D721Med (cell line): ENCODE data around the gene RBM8A.

ENCODE experiments used
- DNase-seq: peaks from one replicate; pipeline ENCODE4 v3.0.0; 2011; ENCODE audit warnings: low spot score; ENCODE audit not compliant: insufficient read length
- FAIRE-seq: peaks from 2 replicates; lab custom pipeline; 2011; peaks lifted over from hg19 to GRCh38; lab: Jason Lieb, UNC
- TF ChIP-seq, protein P1 (sequence below): IDR thresholded peaks from 2 replicates; pipeline ENCODE4 v1.5.1; 2012; ENCODE audit warnings: mild to moderate bottlenecking, control low read depth; ENCODE audit not compliant: insufficient read depth; ENCODE audit errors: missing control alignments

RBM8A gene

DNA sequence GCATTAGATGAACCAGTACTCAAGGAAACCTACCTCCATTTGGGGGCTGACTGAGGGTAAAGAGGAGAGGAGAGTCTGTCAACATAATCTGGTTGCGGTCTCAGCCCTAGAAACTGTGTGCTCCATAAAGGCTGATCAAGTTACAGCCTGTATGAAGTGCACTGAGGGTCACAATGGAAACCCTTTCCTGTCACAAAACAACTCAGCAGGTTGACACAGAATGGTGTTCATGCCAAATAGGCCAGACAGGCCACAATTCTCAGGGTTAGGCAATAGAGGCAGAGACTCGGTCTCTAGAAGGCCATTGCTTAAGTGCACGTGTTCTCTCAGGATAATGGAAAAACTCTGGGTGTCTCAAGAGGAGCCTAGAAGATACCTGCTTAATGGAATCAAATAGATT, 37.6 kb downstream of the RBM8A start:
- TF ChIP-seq, protein P1, sequence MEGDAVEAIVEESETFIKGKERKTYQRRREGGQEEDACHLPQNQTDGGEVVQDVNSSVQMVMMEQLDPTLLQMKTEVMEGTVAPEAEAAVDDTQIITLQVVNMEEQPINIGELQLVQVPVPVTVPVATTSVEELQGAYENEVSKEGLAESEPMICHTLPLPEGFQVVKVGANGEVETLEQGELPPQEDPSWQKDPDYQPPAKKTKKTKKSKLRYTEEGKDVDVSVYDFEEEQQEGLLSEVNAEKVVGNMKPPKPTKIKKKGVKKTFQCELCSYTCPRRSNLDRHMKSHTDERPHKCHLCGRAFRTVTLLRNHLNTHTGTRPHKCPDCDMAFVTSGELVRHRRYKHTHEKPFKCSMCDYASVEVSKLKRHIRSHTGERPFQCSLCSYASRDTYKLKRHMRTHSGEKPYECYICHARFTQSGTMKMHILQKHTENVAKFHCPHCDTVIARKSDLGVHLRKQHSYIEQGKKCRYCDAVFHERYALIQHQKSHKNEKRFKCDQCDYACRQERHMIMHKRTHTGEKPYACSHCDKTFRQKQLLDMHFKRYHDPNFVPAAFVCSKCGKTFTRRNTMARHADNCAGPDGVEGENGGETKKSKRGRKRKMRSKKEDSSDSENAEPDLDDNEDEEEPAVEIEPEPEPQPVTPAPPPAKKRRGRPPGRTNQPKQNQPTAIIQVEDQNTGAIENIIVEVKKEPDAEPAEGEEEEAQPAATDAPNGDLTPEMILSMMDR, result no peak
- no peak for DNase-seq
- FAIRE-seq, result no peak

DNA sequence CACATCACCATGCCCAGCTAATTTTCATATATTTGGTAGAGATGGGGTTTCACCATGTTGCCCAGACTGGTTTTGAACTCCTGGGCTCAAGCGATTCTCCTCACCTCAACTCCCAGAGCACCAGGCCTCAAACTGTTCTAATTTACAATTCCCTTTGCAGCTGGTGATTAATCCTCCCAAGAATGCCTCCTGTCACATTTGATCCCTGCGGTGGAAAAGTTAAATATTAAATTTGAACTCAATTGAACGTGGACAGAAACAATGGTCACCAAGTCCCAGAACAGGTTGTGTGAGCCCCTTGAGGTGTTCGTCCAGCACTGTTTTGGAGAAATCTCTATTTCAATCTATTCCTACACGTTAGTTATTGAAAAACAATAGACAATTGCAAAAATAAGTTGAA, 39.7 kb downstream of the RBM8A start:
- DNase-seq (no peak), FAIRE-seq (no peak)
- TF ChIP-seq, protein P1, result no peak

DNA sequence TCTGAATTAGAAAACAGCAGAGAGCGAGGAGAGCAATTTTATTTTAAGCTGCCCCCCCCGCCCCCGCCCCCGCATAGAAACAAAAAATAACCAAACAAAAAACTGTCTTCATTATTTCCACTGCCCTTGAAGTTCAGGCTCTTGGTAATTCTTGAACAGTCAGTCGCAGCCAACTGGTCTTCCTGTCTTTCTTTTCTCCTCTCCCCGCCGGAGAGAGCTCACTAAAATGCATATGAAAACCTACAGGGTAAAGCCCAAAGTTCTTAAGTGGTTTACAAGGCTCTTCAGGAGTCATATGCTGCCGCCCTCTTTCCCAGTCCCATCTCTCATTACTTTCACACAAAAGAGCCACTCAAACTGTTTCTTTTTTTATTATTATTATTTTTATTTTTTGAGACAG, 40.5 kb downstream of the RBM8A start:
- FAIRE-seq (no peak), DNase-seq (no peak)
- TF ChIP-seq, protein P1, result no peak

DNA sequence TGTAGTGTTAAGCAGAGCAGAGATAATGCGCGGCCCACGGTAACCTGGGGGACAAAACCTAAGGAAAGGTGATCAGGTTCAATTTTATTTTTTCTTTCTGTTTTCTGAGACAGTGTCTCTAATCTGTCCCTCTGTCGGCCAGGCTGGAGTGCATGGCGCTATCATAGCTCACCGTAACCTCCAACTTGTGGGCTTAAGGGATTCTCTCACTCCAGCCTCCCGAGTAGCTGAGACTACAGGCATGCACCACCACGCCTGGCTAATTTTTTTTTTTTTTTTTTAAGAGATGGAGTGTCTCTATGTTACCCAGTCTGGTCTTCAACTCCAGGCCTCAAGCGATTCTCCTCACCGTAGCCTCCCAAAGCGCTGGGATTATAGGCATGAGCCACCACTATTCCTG, 40.9 kb downstream of the RBM8A start:
- FAIRE-seq (no peak), DNase-seq (no peak)
- TF ChIP-seq, protein P1, result no peak

DNA sequence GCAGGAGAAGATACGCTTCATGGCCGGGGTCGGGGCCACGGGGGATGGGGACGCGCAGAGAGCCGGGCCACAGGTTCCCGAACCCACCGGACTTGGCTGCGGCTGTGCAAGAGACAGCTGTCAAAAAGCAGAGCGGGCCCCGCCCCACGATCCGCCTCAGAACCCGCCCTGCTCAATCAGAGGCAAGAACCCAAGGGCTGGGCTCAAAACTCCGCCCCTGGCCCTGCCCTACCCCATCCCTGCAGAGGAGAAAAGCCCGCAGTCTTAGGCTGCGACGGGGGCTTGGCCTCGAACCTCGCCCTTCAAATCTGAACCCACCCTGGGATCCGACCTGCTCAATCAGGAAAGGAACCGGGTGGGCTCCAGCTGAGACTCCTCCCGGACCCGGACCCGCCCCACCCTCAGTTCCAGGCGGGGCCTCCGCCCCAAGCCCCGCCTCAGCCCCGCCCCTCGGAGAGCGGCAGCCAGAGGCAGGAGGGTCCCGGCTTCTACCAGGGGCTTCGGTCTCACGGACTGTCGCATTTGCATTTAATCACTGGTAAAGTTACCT, 41.5 kb downstream of the RBM8A start, which contains the start of gene ANKRD35:
ANKRD35 (minus strand) TSS at position 129 of the 550 bp plus-strand sequence; CDS start at position 21, 108 bp downstream.
- DNase-seq (peak; percentile 99), FAIRE-seq (no peak)
- TF ChIP-seq, protein P1, result no peak

DNA sequence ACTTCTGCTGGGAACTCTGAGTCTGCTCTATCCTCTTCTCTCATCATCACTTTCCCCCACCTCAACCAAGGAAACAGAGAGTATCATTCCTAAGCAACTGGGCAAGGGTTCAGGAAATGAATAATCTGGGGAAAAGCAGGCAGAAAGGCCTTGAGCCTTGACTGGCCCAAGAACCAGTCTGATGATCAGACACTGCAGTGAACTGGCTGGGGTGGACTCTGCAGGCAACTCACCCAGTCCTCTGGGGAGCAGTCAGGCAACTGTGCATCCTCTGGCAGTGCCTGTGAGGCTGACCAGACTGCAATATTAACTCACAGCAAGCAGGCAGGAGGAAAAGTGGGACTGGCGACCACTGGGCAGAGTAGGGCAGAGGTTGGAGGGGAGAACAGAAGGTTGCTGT, 42.6 kb downstream of the RBM8A start:
- TF ChIP-seq, protein P1, result no peak
- DNase-seq (no peak), FAIRE-seq (no peak)

DNA sequence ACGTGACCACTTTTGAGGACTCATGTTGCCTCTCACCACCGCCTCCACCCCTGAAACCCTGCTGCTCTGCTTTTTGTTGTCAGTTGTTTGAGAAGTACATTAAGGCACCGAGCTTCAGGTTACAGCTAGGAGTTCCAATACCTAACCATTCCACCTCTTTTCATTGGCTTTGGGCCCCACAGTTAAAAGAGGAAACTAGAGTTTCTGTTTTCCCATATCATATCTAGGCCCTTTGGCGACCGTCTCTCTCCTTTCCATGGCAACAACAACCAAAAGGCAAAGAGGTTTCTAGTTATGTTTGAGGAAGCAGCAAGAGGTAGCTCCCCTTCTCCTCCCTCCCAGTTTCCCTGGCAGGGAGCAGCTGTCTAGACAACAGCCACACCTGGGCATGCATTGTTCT, 47.5 kb downstream of the RBM8A start:
- FAIRE-seq, result no peak
- no peak for DNase-seq

More for the DNA sequence above, 47.5 kb downstream of the RBM8A start:
- TF ChIP-seq, protein P1, result no peak
